Liver (tissue), 9 donors: ENCODE results near the gene TOP2A. TPM values are rescaled to one million over a fixed set of nuclear protein-coding genes. Genes with fewer than 3 reads are reported as not detected.
A peak's percentile ranks its signal among the peaks of the same experiment; 100 is the strongest.

Experiments used
- DNase-seq: peaks from one replicate; pipeline ENCODE4 v3.0.0-alpha.2; 2017; ENCODE audit warnings: low spot score
- H3K27ac ChIP-seq, 2 donors: one replicate each; pipeline ENCODE4 v1.7.0; 2013; ENCODE audit warnings: inconsistent platforms in 2 of 2, low read length in 2 of 2, control low read depth in 1 of 2, low read depth in 1 of 2, mild to moderate bottlenecking in 1 of 2
- H3K27me3 ChIP-seq, 4 donors: one replicate each; pipeline versions ENCODE4 v1.6.1 to v1.7.0; 2013; ENCODE audit warnings: low read length in 3 of 4, inconsistent platforms in 1 of 4, mild to moderate bottlenecking in 1 of 4, moderate library complexity in 1 of 4; ENCODE audit not compliant: control insufficient read depth in 4 of 4, insufficient read depth in 4 of 4
- H3K36me3 ChIP-seq, 4 donors: one replicate each; pipeline versions ENCODE4 v1.6.1 to v1.7.0; 2013; ENCODE audit warnings: low read length in 3 of 4, mild to moderate bottlenecking in 3 of 4, low read depth in 1 of 4, moderate library complexity in 1 of 4; ENCODE audit not compliant: control insufficient read depth in 4 of 4, insufficient read depth in 3 of 4
- H3K4me1 ChIP-seq, 4 donors: one replicate each; pipeline versions ENCODE4 v1.6.1 to v1.7.0; 2013; ENCODE audit warnings: low read length in 3 of 4, mild to moderate bottlenecking in 3 of 4, moderate library complexity in 1 of 4; ENCODE audit not compliant: control insufficient read depth in 4 of 4, insufficient read depth in 4 of 4
- H3K4me3 ChIP-seq, 3 donors: one replicate each; pipeline versions ENCODE4 v1.6.1 to v1.7.0; 2013; ENCODE audit warnings: low read length in 3 of 3, control low read depth in 1 of 3, low read depth in 1 of 3, mild to moderate bottlenecking in 1 of 3
- H3K9ac ChIP-seq, 2 donors: one replicate each; pipeline ENCODE4 v1.7.0; 2013; ENCODE audit warnings: low read length in 2 of 2, mild to moderate bottlenecking in 2 of 2, moderate library complexity in 2 of 2, control low read depth in 1 of 2, low read depth in 1 of 2
- H3K9me3 ChIP-seq, 4 donors: one replicate each; pipeline versions ENCODE4 v1.6.1 to v1.7.0; 2013; ENCODE audit warnings: low read length in 3 of 4; ENCODE audit not compliant: control insufficient read depth in 4 of 4
- EGR1 ChIP-seq, 2 donors: IDR thresholded peaks; 2 replicates each; pipeline ENCODE4 v1.6.1; 2016 to 2018; ENCODE audit warnings: antibody characterized with exemption in 2 of 2, low read depth in 2 of 2
- FOXA1 ChIP-seq: IDR thresholded peaks from 2 replicates; pipeline ENCODE4 v1.6.1; 2016; ENCODE audit warnings: antibody characterized with exemption
- FOXA2 ChIP-seq: IDR thresholded peaks from 2 replicates; pipeline ENCODE4 v1.6.1; 2016; ENCODE audit warnings: antibody characterized with exemption
- GABPA ChIP-seq, 2 donors: IDR thresholded peaks in 1 of 2; conservative IDR thresholded peaks in 1 of 2; 2 replicates each; pipeline ENCODE4 v1.6.1; 2016; ENCODE audit warnings: antibody characterized with exemption in 2 of 2, mild to moderate bottlenecking in 1 of 2, moderate library complexity in 1 of 2
- HNF4A ChIP-seq, 2 donors: conservative IDR thresholded peaks; 2 replicates each; pipeline ENCODE4 v1.6.1; 2016; ENCODE audit warnings: antibody characterized with exemption in 2 of 2, mild to moderate bottlenecking in 2 of 2
- HNF4G ChIP-seq: IDR thresholded peaks from 2 replicates; pipeline ENCODE4 v1.6.1; 2016; ENCODE audit warnings: antibody characterized with exemption
- JUND ChIP-seq, 2 donors: IDR thresholded peaks; 2 replicates each; pipeline ENCODE4 v1.6.1; 2016; ENCODE audit warnings: antibody characterized with exemption in 2 of 2
- NR2F2 ChIP-seq: IDR thresholded peaks from 2 replicates; pipeline ENCODE4 v1.6.1; 2016; ENCODE audit warnings: antibody characterized with exemption
- RAD21 ChIP-seq, 2 donors: IDR thresholded peaks; 2 replicates each; pipeline ENCODE4 v1.6.1; 2016; ENCODE audit warnings: antibody characterized with exemption in 2 of 2, mild to moderate bottlenecking in 2 of 2
- RXRA ChIP-seq, 2 donors: IDR thresholded peaks; 2 replicates each; pipeline ENCODE4 v1.6.1; 2017 to 2018; ENCODE audit warnings: antibody characterized with exemption in 2 of 2, mild to moderate bottlenecking in 1 of 2
- SP1 ChIP-seq: IDR thresholded peaks from 2 replicates; pipeline ENCODE4 v1.6.1; 2018; ENCODE audit warnings: antibody characterized with exemption, mild to moderate bottlenecking
- TAF1 ChIP-seq: conservative IDR thresholded peaks from 2 replicates; pipeline ENCODE4 v1.6.1; 2016; ENCODE audit warnings: antibody characterized with exemption, mild to moderate bottlenecking
- YY1 ChIP-seq: IDR thresholded peaks from 2 replicates; pipeline ENCODE4 v1.6.1; 2016; ENCODE audit warnings: antibody characterized with exemption, mild to moderate bottlenecking
- WGBS: extraction: QIAGEN DNeasy Blood & Tissue Kit; methylation state at CpG from one replicate; pipeline ENCODE4 v1.1.7; 2013; 5-methylcytosine and 5-hydroxymethylcytosine counted together
- polyA plus RNA-seq, 2 donors: library from polyadenylated mRNA; stranded (reverse) in 1 of 2; unstranded in 1 of 2; fragments of 200-250 nt in 1 of 2; fragments of >200 nt in 1 of 2; fragmentation: Nextera tagmentation in 1 of 2; extraction: Ambion mirVana in 1 of 2; gene quantifications; one replicate each; pipeline versions ENCODE4 v1.2.1 to v1.2.3, GENCODE V29; 2013 to 2015
- total RNA-seq, 2 donors: library from RNA; depleted of rRNA; stranded (reverse); fragments of >200 nt; gene quantifications; one replicate each; pipeline ENCODE4 v1.2.3, GENCODE V29; 2014
- TF ChIP-seq, protein P1 (sequence below): IDR thresholded peaks from 2 replicates; pipeline ENCODE4 v1.6.1; 2016; ENCODE audit warnings: antibody characterized with exemption
- TF ChIP-seq, protein P2 (sequence below): IDR thresholded peaks from 2 replicates; pipeline ENCODE4 v1.6.1; 2016; ENCODE audit warnings: antibody characterized with exemption
- TF ChIP-seq, protein P3 (sequence below): IDR thresholded peaks from 2 replicates; pipeline ENCODE4 v1.6.1; 2016; ENCODE audit warnings: antibody characterized with exemption, mild to moderate bottlenecking
- TF ChIP-seq, protein P4 (sequence below): IDR thresholded peaks from 2 replicates; pipeline ENCODE4 v1.6.1; 2016; ENCODE audit warnings: antibody characterized with exemption
- TF ChIP-seq, protein P5 (sequence below): fragments of 150-350 bp; IDR thresholded peaks from 2 replicates; pipeline ENCODE4 v1.5.1; 2017; ENCODE audit warnings: improper control_type of control experiment, low read depth, low read length; ENCODE audit not compliant: missing input control
- donor health status: healthy.
- donor health status: healthy.
- donor health status: healthy.
- donor health status: healthy.
- donor health status: healthy.

The TOP2A gene
- total and polyA plus RNA-seq, 4 donors = 0.08 to 102 (median 3.6) TPM

DNA sequence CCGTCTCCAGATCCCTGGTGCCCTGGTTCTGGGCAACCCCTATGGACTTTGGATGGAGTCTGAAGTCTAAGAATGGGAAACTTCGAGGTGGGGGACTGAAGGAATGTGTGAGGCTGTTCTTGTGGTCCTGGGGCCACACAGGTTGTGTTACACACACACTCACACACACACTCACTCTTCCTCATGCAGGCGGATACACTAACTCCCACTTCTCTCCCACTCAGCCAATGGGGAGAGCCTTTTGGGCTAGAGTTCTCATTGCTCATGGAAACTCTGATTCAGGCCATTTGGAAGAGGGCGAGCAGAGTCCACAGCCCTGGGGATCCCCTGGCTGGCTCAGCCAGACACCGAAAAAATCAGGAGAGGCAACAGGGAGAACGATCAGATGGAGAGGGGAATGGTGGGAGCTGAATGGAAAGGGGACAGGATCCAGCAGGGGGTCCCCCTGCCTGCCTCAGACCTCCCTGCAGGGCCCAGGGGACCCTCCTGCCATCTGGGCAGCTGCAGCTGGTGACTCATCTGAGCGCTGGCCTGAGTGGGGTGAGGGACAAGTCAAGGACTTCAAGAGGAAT, 34.6 kb upstream of the TOP2A start (continued):
- TF ChIP-seq, protein P1, sequence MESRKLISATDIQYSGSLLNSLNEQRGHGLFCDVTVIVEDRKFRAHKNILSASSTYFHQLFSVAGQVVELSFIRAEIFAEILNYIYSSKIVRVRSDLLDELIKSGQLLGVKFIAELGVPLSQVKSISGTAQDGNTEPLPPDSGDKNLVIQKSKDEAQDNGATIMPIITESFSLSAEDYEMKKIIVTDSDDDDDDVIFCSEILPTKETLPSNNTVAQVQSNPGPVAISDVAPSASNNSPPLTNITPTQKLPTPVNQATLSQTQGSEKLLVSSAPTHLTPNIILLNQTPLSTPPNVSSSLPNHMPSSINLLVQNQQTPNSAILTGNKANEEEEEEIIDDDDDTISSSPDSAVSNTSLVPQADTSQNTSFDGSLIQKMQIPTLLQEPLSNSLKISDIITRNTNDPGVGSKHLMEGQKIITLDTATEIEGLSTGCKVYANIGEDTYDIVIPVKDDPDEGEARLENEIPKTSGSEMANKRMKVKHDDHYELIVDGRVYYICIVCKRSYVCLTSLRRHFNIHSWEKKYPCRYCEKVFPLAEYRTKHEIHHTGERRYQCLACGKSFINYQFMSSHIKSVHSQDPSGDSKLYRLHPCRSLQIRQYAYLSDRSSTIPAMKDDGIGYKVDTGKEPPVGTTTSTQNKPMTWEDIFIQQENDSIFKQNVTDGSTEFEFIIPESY = no peak
- no peak for TF ChIP-seq NR2F2
- TF ChIP-seq, protein P2, sequence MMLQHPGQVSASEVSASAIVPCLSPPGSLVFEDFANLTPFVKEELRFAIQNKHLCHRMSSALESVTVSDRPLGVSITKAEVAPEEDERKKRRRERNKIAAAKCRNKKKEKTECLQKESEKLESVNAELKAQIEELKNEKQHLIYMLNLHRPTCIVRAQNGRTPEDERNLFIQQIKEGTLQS = peak; percentile 89

DNA sequence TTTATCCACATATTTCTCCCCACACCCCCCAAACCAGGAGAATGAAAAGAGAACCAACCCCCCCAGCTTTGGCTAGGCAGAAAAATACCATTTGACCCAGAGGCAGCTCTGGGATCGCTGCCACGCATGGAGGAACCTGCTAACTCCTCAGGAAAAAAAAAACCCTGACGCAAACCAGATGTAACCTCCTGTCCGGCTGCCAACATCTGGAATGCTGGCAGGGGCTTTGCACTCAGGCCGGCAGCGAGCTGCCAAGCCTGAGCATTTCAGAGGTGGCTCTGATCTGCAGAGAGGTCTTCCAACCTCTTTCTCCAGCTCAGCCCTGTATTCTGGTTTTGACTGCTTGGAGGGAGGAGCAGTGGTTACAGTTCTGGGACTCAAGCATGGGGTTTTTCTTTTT, 33.7 kb upstream of the TOP2A start:
- Histone ChIP-seq H3K36me3 (peaks cover 15 to 42% (median 27%) of the 10 kb centered on the region in 4 donors), H3K4me3 (no peak overlapping the region), H3K27ac (peak overlapping the region; percentile 43 to 72), H3K9me3 (no peaks in the 10 kb centered on the region), H3K27me3 (no peaks in the 10 kb centered on the region), H3K9ac (peak overlapping the region in 1 of 2 donors; percentile 14), H3K4me1 (peaks cover 21 to 95% (median 90%) of the 10 kb centered on the region in 4 donors)
- no peak for TF ChIP-seq FOXA2
- TF ChIP-seq NR2F2 = peak; percentile 78
- TF ChIP-seq GABPA (IDR thresholded peaks at IDR 0.05 in 1 of 2, conservative IDR thresholded peaks at IDR 0.05 in 1 of 2) = no peak
- TF ChIP-seq, protein P1 = peak; percentile 32
- TF ChIP-seq, protein P3, sequence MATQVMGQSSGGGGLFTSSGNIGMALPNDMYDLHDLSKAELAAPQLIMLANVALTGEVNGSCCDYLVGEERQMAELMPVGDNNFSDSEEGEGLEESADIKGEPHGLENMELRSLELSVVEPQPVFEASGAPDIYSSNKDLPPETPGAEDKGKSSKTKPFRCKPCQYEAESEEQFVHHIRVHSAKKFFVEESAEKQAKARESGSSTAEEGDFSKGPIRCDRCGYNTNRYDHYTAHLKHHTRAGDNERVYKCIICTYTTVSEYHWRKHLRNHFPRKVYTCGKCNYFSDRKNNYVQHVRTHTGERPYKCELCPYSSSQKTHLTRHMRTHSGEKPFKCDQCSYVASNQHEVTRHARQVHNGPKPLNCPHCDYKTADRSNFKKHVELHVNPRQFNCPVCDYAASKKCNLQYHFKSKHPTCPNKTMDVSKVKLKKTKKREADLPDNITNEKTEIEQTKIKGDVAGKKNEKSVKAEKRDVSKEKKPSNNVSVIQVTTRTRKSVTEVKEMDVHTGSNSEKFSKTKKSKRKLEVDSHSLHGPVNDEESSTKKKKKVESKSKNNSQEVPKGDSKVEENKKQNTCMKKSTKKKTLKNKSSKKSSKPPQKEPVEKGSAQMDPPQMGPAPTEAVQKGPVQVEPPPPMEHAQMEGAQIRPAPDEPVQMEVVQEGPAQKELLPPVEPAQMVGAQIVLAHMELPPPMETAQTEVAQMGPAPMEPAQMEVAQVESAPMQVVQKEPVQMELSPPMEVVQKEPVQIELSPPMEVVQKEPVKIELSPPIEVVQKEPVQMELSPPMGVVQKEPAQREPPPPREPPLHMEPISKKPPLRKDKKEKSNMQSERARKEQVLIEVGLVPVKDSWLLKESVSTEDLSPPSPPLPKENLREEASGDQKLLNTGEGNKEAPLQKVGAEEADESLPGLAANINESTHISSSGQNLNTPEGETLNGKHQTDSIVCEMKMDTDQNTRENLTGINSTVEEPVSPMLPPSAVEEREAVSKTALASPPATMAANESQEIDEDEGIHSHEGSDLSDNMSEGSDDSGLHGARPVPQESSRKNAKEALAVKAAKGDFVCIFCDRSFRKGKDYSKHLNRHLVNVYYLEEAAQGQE = peak; percentile 77
- TF ChIP-seq TAF1 = peak; percentile 54
- TF ChIP-seq, protein P4, sequence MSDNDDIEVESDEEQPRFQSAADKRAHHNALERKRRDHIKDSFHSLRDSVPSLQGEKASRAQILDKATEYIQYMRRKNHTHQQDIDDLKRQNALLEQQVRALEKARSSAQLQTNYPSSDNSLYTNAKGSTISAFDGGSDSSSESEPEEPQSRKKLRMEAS = peak; percentile 55
- TF ChIP-seq RAD21 (IDR thresholded peaks at IDR 0.05) = peak in 1 of 2 donors; percentile 25
- TF ChIP-seq, protein P2 = no peak
- TF ChIP-seq, protein P5, sequence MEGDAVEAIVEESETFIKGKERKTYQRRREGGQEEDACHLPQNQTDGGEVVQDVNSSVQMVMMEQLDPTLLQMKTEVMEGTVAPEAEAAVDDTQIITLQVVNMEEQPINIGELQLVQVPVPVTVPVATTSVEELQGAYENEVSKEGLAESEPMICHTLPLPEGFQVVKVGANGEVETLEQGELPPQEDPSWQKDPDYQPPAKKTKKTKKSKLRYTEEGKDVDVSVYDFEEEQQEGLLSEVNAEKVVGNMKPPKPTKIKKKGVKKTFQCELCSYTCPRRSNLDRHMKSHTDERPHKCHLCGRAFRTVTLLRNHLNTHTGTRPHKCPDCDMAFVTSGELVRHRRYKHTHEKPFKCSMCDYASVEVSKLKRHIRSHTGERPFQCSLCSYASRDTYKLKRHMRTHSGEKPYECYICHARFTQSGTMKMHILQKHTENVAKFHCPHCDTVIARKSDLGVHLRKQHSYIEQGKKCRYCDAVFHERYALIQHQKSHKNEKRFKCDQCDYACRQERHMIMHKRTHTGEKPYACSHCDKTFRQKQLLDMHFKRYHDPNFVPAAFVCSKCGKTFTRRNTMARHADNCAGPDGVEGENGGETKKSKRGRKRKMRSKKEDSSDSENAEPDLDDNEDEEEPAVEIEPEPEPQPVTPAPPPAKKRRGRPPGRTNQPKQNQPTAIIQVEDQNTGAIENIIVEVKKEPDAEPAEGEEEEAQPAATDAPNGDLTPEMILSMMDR = no peak
- TF ChIP-seq YY1 = peak; percentile 72
- peak; percentile 41 for TF ChIP-seq FOXA1
- peak; percentile 57 to 79 for TF ChIP-seq RXRA (IDR thresholded peaks at IDR 0.05)
- no peak for TF ChIP-seq HNF4G
- TF ChIP-seq EGR1 (IDR thresholded peaks at IDR 0.05; ENCODE audit: low read depth in 2 of 2) = no peak
- peak; percentile 55 for TF ChIP-seq SP1
- peak; percentile 18 to 49 for TF ChIP-seq HNF4A (conservative IDR thresholded peaks at IDR 0.05)
- TF ChIP-seq JUND (IDR thresholded peaks at IDR 0.05) = peak; percentile 35 to 41
- no peak for DNase-seq
- WGBS = 16% methylated on average over 6 of the region's 6 CpGs
